SK-N-SH treated with all-trans-retinoic acid at 6 μM for 48 hours (cell line): ENCODE measurements around the gene SF3B3.

Experiments
- POU6F1 ChIP-seq: fragments of 250-450 bp; sonication (Bioruptor Pico); IDR thresholded peaks from 2 replicates; pipeline ENCODE4 v1.8.0; 2021; ENCODE audit warnings: low read depth, mild to moderate bottlenecking, moderate library complexity, borderline replicate concordance
- PPARA ChIP-seq: fragments of 250-450 bp; sonication (Bioruptor Pico); IDR thresholded peaks from 2 replicates; pipeline ENCODE4 v1.5.0; 2020; ENCODE audit warnings: mild to moderate bottlenecking, borderline replicate concordance
- RARB ChIP-seq: fragments of 250-450 bp; sonication (Bioruptor Pico); IDR thresholded peaks from 2 replicates; pipeline ENCODE4 v1.8.0; 2021; ENCODE audit warnings: mild to moderate bottlenecking, moderate library complexity
- TSHZ2 ChIP-seq: fragments of 250-450 bp; sonication (Bioruptor Pico); IDR thresholded peaks from 2 replicates; pipeline ENCODE4 v1.5.0; 2020; ENCODE audit warnings: mild to moderate bottlenecking, moderate library complexity

- TF ChIP-seq TSHZ2 (CRISPR knock-in tag) (no peak), PPARA (CRISPR knock-in tag) (no peak), POU6F1 (no peak), RARB (CRISPR knock-in tag) (no peak)
Observed at GRCh38 chr16:70483426-70483825, 40.2 kb upstream of the SF3B3 start.
